ENCODE data around the gene SELE.

GRCh38 chr1:169729991-169730390 is 3.9 kb downstream of the SELE start:
- TF ChIP-seq CTCF (conservative IDR thresholded peaks at IDR 0.05; ENCODE audit: low read length) (no peak), EZH2phosphoT487 (IDR thresholded peaks at IDR 0.05; ENCODE audit: borderline replicate concordance, low read depth, low read length) (no peak)
